OCI-LY1 (cell line): Measurements from ENCODE around the gene TACO1.

ENCODE experiments used
- CTCF ChIP-seq: fragments of 200-600 bp; sonication (generic), shearing (Covaris generic); IDR thresholded peaks from 2 replicates; pipeline ENCODE4 v1.5.1; 2017; ENCODE audit warnings: mild to moderate bottlenecking, antibody characterized with exemption, low read length, moderate library complexity, mixed read lengths
- EZH2 ChIP-seq: fragments of 200-600 bp; sonication (generic), shearing (Covaris generic); IDR thresholded peaks from 2 replicates; pipeline ENCODE4 v1.8.0; 2017; ENCODE audit warnings: borderline replicate concordance, mixed run types, mild to moderate bottlenecking, antibody characterized with exemption, low read length, moderate library complexity, mixed read lengths

GRCh38 chr17:63646488-63646806, 45.8 kb downstream of the TACO1 start:
- TF ChIP-seq CTCF: no peak
- TF ChIP-seq EZH2: no peak
